RCC 7860 (cell line): Measurements from ENCODE around the gene POLR2F.
"Not testable (repeated sequence)": the region's sequence is repeated elsewhere in the genome, so short reads cannot be mapped to it uniquely, and the experiment has no call there.

Source experiments
- DNase-seq: peaks from one replicate; pipeline ENCODE4 v3.0.0-alpha.2; 2015; ENCODE audit warnings: low spot score
- FAIRE-seq: peaks from 2 replicates; lab custom pipeline; 2012; peaks lifted over from hg19 to GRCh38; lab: Jason Lieb, UNC

The POLR2F gene

GRCh38 chr22:37924386-37925065 is 29.0 kb upstream of the POLR2F start:
- DNase-seq, result no peak
- no peak for FAIRE-seq

DNA sequence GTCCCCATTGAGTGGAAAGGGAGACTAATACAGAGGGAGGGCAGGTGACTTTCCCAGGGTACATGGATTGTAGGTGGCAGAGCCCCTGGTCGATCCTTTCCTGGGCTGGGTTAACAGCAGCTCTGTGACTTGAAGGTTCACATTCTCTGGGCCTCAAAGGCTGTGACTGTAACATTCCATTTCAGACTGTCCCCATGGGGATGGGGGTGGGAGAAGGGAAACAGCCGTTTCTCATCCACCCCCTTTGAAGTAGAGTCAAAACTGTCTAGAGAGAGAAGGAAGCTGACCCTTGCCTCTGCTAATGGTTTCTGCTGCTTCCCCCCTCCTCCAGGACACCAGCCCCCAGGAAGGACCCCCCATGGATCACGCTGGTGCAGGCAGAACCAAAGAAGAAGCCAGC is 28.2 kb upstream of the POLR2F start:
- FAIRE-seq (no peak), DNase-seq (no peak)

GRCh38 chr22:37925767-37926166 is 27.7 kb upstream of the POLR2F start:
- DNase-seq, result no peak
- FAIRE-seq, result no peak

GRCh38 chr22:37926358-37926757 is 27.1 kb upstream of the POLR2F start:
- FAIRE-seq (no peak), DNase-seq (no peak)

GRCh38 chr22:37926771-37927636 is 26.5 kb upstream of the POLR2F start:
- FAIRE-seq, result no peak
- no peak for DNase-seq

- no peak for DNase-seq
- FAIRE-seq, result no peak
Measured at GRCh38 chr22:37927637-37927936, 25.9 kb upstream of the POLR2F start.

GRCh38 chr22:37929390-37929789 is 24.1 kb upstream of the POLR2F start:
- DNase-seq (no peak), FAIRE-seq (no peak)

- FAIRE-seq, result no peak
- no peak for DNase-seq
Measured at GRCh38 chr22:37930270-37930951, 23.1 kb upstream of the POLR2F start.

DNA sequence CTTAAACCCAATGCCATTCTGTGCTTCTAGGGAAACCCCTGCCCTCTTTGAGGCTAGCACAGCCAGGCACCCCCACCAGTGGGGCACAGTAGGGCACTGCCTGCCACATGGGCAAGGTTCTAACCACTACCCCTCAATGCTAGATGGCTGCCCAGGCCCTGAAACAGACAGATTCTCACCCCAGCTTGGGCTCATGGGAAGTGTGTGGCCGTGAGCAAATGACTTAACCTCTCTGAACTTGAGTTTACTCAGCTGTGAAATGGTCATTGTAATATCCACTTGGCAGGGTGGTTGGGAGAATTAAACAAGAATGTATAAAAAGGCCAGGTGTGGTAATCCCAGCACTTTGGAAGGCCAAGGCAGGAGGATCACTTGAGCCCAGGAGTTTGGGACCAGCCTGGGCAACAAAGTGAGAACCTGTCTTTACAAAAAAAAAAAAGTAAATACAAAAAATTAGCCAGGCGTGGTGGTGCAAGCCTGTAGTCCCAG is 22.5 kb upstream of the POLR2F start:
- DNase-seq (no peak), FAIRE-seq (no peak)

- FAIRE-seq (no peak), DNase-seq (no peak)
Measured at GRCh38 chr22:37931893-37932389, 21.6 kb upstream of the POLR2F start.

GRCh38 chr22:37932401-37932800 is 21.1 kb upstream of the POLR2F start:
- FAIRE-seq (no peak), DNase-seq (no peak)

DNA sequence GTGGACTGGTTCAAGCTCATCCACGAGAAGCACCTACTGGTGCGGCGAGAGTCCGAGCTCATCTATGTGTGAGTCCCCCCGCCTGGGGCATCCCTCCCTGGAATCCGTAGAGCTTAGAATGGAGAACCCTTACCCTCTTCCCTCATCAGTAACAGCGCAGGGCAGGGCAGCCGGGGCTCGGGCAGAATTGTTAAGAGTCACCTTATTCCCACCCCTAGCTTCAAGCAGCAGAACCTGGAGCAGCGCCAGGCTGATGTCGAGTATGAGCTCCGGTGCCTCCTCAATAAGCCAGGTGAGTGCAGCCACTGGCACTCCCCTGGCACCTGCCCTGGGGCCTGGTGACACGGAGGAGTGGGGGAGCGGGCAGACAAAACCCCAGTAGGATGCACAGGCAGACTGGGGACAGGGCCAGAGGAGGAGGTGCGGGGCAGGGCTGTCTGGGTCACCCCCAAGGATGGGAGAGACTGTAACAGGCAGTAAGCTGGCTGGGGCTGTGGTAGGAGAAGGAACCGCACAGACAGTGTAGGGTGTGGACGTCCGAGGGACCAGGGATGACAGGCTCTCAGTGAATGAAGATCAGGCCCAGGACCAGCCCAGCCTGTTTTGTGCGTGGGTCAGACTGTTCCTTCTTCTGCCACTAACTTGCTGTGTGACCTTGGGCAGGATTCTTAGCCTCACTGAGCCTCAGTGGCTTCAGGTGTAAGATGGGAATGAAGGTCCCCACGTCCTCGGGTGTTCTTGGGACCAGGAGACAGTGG is 20.5 kb upstream of the POLR2F start:
- DNase-seq (no peak), FAIRE-seq (no peak)

- peak; percentile 86 for FAIRE-seq
Measured at GRCh38 chr22:37933711-37934376, 19.7 kb upstream of the POLR2F start.

DNA sequence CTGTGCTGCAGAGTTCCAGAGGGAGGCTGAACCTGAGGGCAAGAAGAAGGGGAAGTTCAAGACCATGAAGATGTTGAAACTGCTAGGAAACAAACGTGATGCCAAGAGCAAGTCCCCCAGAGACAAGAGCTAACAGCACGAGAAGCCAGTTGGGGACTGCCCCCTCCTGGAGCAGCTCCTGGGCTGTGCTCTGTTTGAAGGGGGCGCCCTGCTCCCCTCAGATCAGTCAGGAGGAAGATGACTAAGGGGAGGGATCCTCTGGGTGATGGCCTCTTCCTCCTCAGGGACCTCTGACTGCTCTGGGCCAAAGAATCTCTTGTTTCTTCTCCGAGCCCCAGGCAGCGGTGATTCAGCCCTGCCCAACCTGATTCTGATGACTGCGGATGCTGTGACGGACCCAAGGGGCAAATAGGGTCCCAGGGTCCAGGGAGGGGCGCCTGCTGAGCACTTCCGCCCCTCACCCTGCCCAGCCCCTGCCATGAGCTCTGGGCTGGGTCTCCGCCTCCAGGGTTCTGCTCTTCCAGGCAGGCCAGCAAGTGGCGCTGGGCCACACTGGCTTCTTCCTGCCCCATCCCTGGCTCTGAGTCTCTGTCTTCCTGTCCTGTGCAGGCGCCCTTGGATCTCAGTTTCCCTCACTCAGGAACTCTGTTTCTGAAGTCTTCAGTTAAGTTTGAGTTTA is 12.7 kb upstream of the POLR2F start:
- DNase-seq, result no peak
- no peak for FAIRE-seq

More at GRCh38 chr22:37933711-37934376, 19.7 kb upstream of the POLR2F start:
- peak; percentile 86 for DNase-seq

GRCh38 chr22:37942133-37942532 is 11.4 kb upstream of the POLR2F start:
- FAIRE-seq, result no peak
- DNase-seq, result no peak

GRCh38 chr22:37943136-37943824 is 10.2 kb upstream of the POLR2F start:
- DNase-seq, result no peak
- FAIRE-seq, result no peak

GRCh38 chr22:37943825-37944198 is 9.7 kb upstream of the POLR2F start:
- FAIRE-seq, result no peak

DNA sequence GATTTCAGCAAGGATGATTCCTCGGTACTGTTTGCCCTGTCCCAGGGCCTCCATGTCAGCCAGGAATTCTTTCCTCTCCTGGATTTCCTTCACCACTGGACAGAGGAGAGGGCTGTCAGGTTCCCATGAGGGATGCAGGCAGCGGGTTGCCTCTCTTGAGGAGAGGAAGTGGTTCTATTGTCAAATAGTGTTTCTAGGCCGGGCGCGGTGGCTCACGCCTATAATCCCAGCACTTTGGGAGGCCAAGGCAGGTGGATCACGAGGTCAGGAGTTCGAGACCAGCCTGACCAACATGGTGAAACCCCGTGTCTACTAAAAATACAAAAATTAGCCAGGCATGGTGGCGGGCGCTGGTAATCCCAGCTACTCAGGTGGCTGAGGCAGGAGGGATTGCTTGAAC is 9.1 kb upstream of the POLR2F start:
- not testable (repeated sequence) for DNase-seq, FAIRE-seq

More at GRCh38 chr22:37943825-37944198, 9.7 kb upstream of the POLR2F start:
- no peak for DNase-seq
